Peyer's patch (tissue), 4 donors: ENCODE data around the gene AP1M1. TPM values are rescaled to one million over a fixed set of nuclear protein-coding genes. Genes with fewer than 3 reads are reported as not detected.

Source experiments
- DNase-seq, 3 donors: peaks; one replicate each; pipeline ENCODE4 v3.0.0-alpha.2; 2017 to 2019
- H3K27ac ChIP-seq, 4 donors: fragments of 200-600 bp; sonication (generic); one replicate each; pipeline ENCODE4 v1.5.1; 2016 to 2019
- H3K27me3 ChIP-seq, 2 donors: fragments of 200-600 bp; sonication (generic); one replicate each; pipeline ENCODE4 v1.5.1; 2019
- H3K36me3 ChIP-seq, 3 donors: fragments of 200-600 bp; sonication (generic); one replicate each; pipeline ENCODE4 v1.5.1; 2016 to 2019
- H3K4me1 ChIP-seq, 4 donors: fragments of 200-600 bp; sonication (generic); one replicate each; pipeline ENCODE4 v1.5.1; 2016 to 2019
- H3K4me3 ChIP-seq, 4 donors: fragments of 200-600 bp; sonication (generic); 1 replicate in 3 of 4; 2 replicates in 1 of 4; pipeline ENCODE4 v1.5.1; 2016 to 2019; ENCODE audit warnings: mild to moderate bottlenecking in 1 of 4
- H3K9me3 ChIP-seq, 4 donors: fragments of 200-600 bp; sonication (generic); one replicate each; pipeline ENCODE4 v1.5.1; 2016 to 2019; ENCODE audit warnings: mild to moderate bottlenecking in 1 of 4
- CTCF ChIP-seq, 6 experiments: fragments of 450-650 bp in 4 of 6; fragments of 200-600 bp in 2 of 6; sonication (generic) in 1 of 6; IDR thresholded peaks; one replicate each; pipeline ENCODE4 v1.5.1; 2017 to 2019; ENCODE audit warnings: antibody characterized with exemption in 6 of 6, mild to moderate bottlenecking in 3 of 6, moderate library complexity in 1 of 6
- POLR2A ChIP-seq, 2 donors: fragments of 450-650 bp; IDR thresholded peaks; one replicate each; pipeline ENCODE4 v1.5.1; 2017; ENCODE audit warnings: antibody characterized with exemption in 2 of 2, mild to moderate bottlenecking in 2 of 2, moderate library complexity in 2 of 2
- total RNA-seq, 4 donors: library from RNA; depleted of rRNA; stranded (reverse); fragments of >200 nt; gene quantifications; one replicate each; pipeline ENCODE4 v1.1.0, GENCODE V29; 2016

Gene AP1M1
- total RNA-seq, 4 donors from 2014 or later, result 52.7 to 83.9 (median 62.8) TPM

- Histone ChIP-seq H3K4me1 (no peaks in the 10 kb centered on the region), H3K36me3 (peaks cover 0 to 81% (median 0%) of the 10 kb centered on the region in 3 donors), H3K4me3 (no peak overlapping the region), H3K27ac (no peak overlapping the region), H3K27me3 (no peaks in the 10 kb centered on the region), H3K9me3 (no peaks in the 10 kb centered on the region)
- TF ChIP-seq CTCF (IDR thresholded peaks at IDR 0.05) (no peak), POLR2A (IDR thresholded peaks at IDR 0.05) (no peak)
- DNase-seq, result no peak
These were observed 34.4 kb downstream of the AP1M1 start for GRCh38 chr19:16232127-16232526.

GRCh38 chr19:16232568-16232967 is 34.9 kb downstream of the AP1M1 start:
- Histone ChIP-seq H3K36me3 (peaks cover 0 to 77% (median 0%) of the 10 kb centered on the region in 3 donors), H3K27me3 (no peaks in the 10 kb centered on the region), H3K4me1 (no peaks in the 10 kb centered on the region), H3K27ac (no peak overlapping the region), H3K9me3 (no peaks in the 10 kb centered on the region), H3K4me3 (no peak overlapping the region)
- no peak for TF ChIP-seq CTCF (IDR thresholded peaks at IDR 0.05)
- TF ChIP-seq POLR2A (IDR thresholded peaks at IDR 0.05), result no peak
- DNase-seq, result no peak

GRCh38 chr19:16233081-16233776 is 35.5 kb downstream of the AP1M1 start:
- Histone ChIP-seq H3K9me3 (no peaks in the 10 kb centered on the region), H3K4me3 (no peak overlapping the region), H3K27ac (no peak overlapping the region), H3K4me1 (no peaks in the 10 kb centered on the region), H3K36me3 (peaks cover 0 to 70% (median 0%) of the 10 kb centered on the region in 3 donors), H3K27me3 (no peaks in the 10 kb centered on the region)
- DNase-seq, result no peak
- TF ChIP-seq POLR2A (IDR thresholded peaks at IDR 0.05), result no peak
- no peak for TF ChIP-seq CTCF (IDR thresholded peaks at IDR 0.05)

DNA sequence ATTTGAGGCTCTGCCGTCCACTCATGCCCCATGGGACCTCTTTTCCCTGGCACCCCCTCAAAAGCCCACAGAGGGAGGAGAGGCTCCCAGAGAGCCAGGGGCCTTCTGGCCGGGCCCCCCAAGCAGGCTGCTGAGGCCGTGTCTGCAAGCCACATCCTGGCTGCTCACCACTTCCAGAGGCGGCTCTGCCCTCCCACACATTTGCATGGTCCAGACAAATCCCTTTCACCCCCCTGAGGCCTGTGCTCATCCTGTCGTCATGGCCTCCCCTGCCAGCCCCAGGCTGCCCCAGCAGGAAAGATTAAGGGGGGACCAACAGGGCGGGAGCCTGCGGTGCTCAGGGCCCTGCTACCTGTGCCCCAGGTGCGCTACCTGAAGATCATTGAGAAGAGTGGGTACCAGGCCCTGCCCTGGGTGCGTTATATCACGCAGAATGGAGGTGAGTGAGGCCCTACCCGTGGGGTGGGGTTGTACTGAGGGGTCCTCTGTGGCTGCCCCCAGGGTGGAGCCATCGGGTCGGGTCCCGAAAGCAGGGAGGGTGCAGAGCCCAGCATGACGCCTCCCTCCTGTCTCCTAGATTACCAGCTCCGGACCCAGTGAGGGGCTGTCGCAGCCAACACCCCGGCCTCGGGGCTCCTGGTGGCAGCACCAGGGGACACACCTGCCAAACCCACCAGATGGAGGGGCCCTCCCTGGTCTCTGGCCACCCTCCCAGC is 36.3 kb downstream of the AP1M1 start:
- H3K4me3 ChIP-seq, result no peak overlapping the region
- peaks cover 0 to 62% (median 0%) of the 10 kb centered on the region in 3 donors for H3K36me3 ChIP-seq
- no peaks in the 10 kb centered on the region for H3K9me3 ChIP-seq
- no peaks in the 10 kb centered on the region for H3K4me1 ChIP-seq
- TF ChIP-seq CTCF (IDR thresholded peaks at IDR 0.05) (no peak), POLR2A (IDR thresholded peaks at IDR 0.05) (no peak)
- H3K27me3 ChIP-seq, result no peaks in the 10 kb centered on the region
- DNase-seq, result no peak
- H3K27ac ChIP-seq, result no peak overlapping the region

- H3K36me3 ChIP-seq, result peaks cover 0 to 54% (median 0%) of the 10 kb centered on the region in 3 donors
- no peak overlapping the region for H3K4me3 ChIP-seq
- H3K4me1 ChIP-seq, result no peaks in the 10 kb centered on the region
- no peak for DNase-seq
- TF ChIP-seq POLR2A (IDR thresholded peaks at IDR 0.05), result no peak
- no peak for TF ChIP-seq CTCF (IDR thresholded peaks at IDR 0.05)
- H3K9me3 ChIP-seq, result no peaks in the 10 kb centered on the region
- H3K27ac ChIP-seq, result no peak overlapping the region
- H3K27me3 ChIP-seq, result no peaks in the 10 kb centered on the region
These were observed 37.1 kb downstream of the AP1M1 start for GRCh38 chr19:16234552-16235445.
